ENCODE data around the gene SH2D2A.

The SH2D2A gene

DNA sequence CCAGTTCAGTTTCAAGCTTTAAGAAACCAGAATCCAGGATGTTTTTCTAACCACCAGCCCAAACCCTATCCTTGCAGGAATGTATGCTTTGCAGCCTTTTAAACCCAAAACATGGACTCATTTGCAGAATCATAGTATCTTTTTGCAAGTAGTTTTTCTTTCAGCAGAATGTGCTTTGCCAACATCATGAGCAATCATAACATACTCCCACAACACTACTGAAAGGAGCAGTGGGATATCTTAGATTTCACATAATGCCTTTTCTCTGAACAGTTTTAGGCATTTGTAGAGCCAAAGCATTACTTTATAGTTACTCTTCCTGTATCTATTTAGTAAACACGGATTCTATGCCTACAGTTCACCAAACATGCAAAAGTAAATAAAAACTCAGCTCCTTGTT is 10.0 kb upstream of the SH2D2A start:
- DNase-seq (ENCODE audit: low read depth) = no peak
- TF ChIP-seq POLR2A (IDR thresholded peaks at IDR 0.05; ENCODE audit: extremely low read depth, insufficient read length) = no peak
- no peak for TF ChIP-seq CTCF (IDR thresholded peaks at IDR 0.05; ENCODE audit: low read depth, low read length)
- no peak for TF ChIP-seq MYC (IDR thresholded peaks at IDR 0.05; ENCODE audit: low read depth, low read length)
- TF ChIP-seq MAX (IDR thresholded peaks at IDR 0.05; ENCODE audit: low read depth, low read length) = no peak
- H3K4me3 ChIP-seq (ENCODE audit: low read depth, low read length) = no peak overlapping the region

- H3K4me3 ChIP-seq (ENCODE audit: low read depth, low read length) = no peak overlapping the region
- no peak for DNase-seq (ENCODE audit: low read depth)
- TF ChIP-seq CTCF (IDR thresholded peaks at IDR 0.05; ENCODE audit: low read depth, low read length) = no peak
- no peak for TF ChIP-seq MAX (IDR thresholded peaks at IDR 0.05; ENCODE audit: low read depth, low read length)
- TF ChIP-seq POLR2A (IDR thresholded peaks at IDR 0.05; ENCODE audit: extremely low read depth, insufficient read length) = no peak
Measured at GRCh38 chr1:156823210-156823790, 6.7 kb upstream of the SH2D2A start.

DNA sequence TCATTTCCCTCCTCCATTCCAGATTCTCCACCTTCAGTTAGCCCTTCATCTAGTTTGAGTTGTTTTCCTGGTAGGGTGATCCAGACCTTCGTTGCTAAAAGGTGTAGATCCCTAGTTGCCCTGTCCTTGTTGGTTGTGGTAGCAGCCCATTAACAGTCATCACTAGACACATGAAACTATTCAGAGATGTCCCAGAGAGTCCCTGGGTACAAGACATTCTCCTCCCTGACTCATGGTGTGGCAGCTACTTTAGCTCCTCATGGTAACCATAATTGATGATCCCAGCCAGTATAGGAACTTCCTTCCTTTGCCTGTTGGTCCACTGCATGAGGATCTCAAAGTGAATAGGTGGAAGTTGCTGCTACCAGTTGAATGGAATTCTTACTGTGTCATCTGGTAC is 6.0 kb upstream of the SH2D2A start:
- no peak overlapping the region for H3K4me3 ChIP-seq (ENCODE audit: low read depth, low read length)
- no peak for DNase-seq (ENCODE audit: low read depth)
- TF ChIP-seq MAX (IDR thresholded peaks at IDR 0.05; ENCODE audit: low read depth, low read length) = no peak
- no peak for TF ChIP-seq CTCF (IDR thresholded peaks at IDR 0.05; ENCODE audit: low read depth, low read length)
- no peak for TF ChIP-seq POLR2A (IDR thresholded peaks at IDR 0.05; ENCODE audit: extremely low read depth, insufficient read length)
- no peak for TF ChIP-seq MYC (IDR thresholded peaks at IDR 0.05; ENCODE audit: low read depth, low read length)

GRCh38 chr1:156821801-156822200 is 5.2 kb upstream of the SH2D2A start:
- no peak for DNase-seq (ENCODE audit: low read depth)
- no peak overlapping the region for H3K4me3 ChIP-seq (ENCODE audit: low read depth, low read length)
- TF ChIP-seq POLR2A (IDR thresholded peaks at IDR 0.05; ENCODE audit: extremely low read depth, insufficient read length) = no peak
- no peak for TF ChIP-seq MYC (IDR thresholded peaks at IDR 0.05; ENCODE audit: low read depth, low read length)
- TF ChIP-seq MAX (IDR thresholded peaks at IDR 0.05; ENCODE audit: low read depth, low read length) = no peak
- no peak for TF ChIP-seq CTCF (IDR thresholded peaks at IDR 0.05; ENCODE audit: low read depth, low read length)

DNA sequence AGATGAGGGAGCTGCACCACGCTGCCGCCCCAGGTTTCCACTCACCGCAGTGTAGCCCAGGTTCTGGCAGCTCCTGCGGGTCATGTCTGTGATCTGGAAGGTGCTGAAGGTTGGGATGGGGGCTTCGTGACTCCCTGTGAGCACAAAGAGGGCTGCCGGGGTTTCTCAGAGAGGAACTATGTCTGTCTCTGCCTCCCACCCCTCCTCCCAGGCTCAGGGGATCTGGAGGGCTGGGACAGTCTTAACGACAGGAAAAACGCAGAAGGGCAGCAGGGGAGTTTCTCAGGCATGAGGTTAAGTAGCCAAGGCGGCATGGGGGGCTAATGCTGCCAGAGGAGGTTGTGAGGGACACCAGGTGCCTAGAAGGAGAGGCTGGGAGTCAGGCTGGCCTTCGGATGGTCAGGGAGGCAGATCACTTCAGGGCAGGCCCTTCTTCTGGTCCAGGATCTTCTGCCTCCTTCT is 656 bp downstream of the SH2D2A start:
- DNase-seq (ENCODE audit: low read depth) = no peak
- H3K4me3 ChIP-seq (ENCODE audit: low read depth, low read length) = no peak overlapping the region
- TF ChIP-seq CTCF (IDR thresholded peaks at IDR 0.05; ENCODE audit: low read depth, low read length) (no peak), POLR2A (IDR thresholded peaks at IDR 0.05; ENCODE audit: extremely low read depth, insufficient read length) (no peak), MAX (IDR thresholded peaks at IDR 0.05; ENCODE audit: low read depth, low read length) (no peak), MYC (IDR thresholded peaks at IDR 0.05; ENCODE audit: low read depth, low read length) (no peak)

Data from NB4 (cell line).